NCI-H1092 (cell line): ENCODE data around the gene SMS.
A peak's percentile ranks its signal among the peaks of the same experiment; 100 is the strongest.

Experiments
- DNase-seq: peaks from one replicate; lab custom pipeline; 2025; lab: John Stamatoyannopoulos, UW

Gene SMS

GRCh38 chrX:21982311-21982710 lies 41.8 kb downstream of the SMS start:
- DNase-seq, result no peak

DNA sequence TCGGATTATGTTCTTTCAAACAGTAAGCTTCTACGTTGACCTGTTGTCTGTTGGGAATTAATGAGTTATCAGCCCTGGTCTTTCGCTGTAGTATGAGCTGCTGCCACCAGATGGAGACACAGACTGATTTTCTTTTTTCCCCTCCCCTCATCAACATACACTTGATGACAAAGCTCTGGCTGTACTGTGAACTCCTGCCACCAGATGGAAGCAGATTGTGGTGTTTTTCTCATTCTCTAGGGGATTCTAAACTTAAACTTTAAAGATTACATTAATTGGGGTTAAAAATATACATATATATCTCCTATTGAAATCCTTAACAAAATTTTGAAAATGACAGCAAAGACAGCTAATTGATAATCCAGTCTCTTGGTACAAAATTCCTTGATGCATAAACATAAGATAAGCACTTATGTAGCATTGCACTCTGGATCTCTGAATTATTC lies 44.8 kb downstream of the SMS start:
- peak; percentile 44 for DNase-seq

DNA sequence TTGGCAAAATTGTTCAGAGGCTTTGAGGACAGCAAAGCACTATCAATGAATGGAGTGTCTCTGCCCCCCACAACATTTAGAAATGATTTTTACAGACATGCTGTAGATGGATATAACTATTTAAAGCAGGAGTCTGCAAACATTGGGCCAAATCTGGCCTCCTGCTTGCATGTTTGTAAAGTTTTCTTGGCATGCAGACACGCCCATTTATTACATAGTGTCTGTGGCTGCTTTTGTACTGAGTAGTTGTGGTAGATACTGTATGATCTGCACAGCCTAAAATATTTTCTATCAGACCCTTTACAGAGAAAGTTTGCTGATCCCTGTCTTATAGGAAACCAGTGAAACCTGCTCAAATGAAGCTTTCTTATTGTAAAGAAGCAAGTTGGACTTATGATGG lies 46.1 kb downstream of the SMS start:
- no peak for DNase-seq

DNA sequence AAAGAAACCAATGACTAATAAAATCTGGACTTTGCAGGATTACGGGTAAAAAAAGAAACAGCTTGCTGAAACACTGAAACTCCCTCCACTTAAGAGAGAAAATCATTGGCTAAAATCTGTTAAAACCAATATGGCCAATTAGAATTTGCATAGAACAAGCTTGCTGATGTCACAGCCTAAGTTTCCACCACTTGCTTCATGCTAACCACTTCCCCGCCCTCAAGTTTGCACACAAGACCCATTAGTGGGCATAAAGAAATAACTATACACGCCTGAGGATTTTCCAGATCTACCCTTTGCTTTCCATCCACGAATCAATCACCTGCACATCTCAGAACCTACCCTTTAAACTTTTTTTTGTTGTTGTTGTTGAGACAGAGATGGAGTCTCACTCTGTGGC lies 48.9 kb downstream of the SMS start:
- DNase-seq, result no peak

DNA sequence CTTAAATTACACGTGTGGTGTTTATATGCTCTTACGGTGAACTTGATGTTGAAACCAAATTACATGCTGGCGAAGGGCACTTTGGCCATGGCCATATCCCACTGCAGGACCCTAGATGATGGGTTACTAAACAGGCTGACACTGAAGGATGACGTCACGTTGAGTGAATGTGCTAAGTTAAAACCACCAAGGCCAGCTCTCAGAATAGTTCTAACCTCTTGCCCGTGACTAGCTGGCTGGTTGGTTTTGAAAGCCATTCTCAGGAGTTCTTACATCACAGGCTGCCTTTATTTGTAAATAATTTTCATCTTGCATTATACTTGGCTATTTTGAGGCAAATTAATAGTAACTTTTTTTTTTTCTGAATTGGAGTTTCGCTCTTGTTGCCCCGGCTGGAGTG lies 50.3 kb downstream of the SMS start:
- DNase-seq, result no peak

GRCh38 chrX:21991504-21991903 lies 51.0 kb downstream of the SMS start:
- DNase-seq, result no peak

DNA sequence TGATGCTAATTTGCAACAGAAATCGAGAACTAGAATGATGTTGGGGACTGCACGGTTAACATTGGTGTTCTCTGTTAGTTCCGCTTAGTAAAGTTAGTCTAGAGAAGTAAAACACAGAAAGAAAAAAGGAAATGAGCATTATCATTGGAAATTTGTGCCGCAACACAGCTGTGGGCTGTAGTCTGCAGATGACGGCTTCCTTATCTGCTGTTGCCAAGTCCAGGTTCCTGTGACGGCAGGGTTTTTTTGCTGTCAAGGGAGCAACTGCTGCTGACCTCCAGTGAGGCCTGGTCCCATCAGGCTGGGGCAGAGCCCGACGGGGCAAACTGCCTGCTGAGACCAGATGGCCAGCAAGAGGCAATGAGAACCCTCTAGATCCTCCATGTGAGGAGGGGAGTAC lies 52.8 kb downstream of the SMS start:
- no peak for DNase-seq

GRCh38 chrX:21996872-21997455 lies 56.5 kb downstream of the SMS start:
- DNase-seq, result no peak

- DNase-seq, result no peak
These were observed 57.5 kb downstream of the SMS start for GRCh38 chrX:21998037-21998436.

- no peak for DNase-seq
These were observed 64.4 kb downstream of the SMS start for GRCh38 chrX:22004866-22005265.

- DNase-seq, result no peak
These were observed 71.5 kb downstream of the SMS start for GRCh38 chrX:22012051-22012450.

DNA sequence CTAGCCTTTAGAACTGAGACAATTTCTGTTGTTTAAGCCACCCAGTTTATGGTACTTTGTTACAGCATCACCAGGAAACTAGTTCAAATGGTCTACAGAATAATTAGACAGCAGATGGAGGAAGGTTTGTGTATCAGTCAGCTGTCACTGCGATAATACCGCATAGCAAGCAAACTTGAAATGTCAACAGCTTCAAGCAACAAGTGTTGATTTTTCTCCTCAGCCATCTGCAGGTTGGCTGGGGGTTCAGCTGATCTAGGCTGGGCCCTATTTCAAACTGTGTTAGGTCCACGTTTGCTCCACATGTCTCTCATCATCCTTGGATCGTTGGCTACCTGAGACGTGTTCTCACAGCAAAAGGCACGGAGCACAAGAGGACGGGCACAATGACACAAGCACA lies 72.4 kb downstream of the SMS start:
- no peak for DNase-seq

GRCh38 chrX:22015139-22015750 lies 74.7 kb downstream of the SMS start:
- no peak for DNase-seq

DNA sequence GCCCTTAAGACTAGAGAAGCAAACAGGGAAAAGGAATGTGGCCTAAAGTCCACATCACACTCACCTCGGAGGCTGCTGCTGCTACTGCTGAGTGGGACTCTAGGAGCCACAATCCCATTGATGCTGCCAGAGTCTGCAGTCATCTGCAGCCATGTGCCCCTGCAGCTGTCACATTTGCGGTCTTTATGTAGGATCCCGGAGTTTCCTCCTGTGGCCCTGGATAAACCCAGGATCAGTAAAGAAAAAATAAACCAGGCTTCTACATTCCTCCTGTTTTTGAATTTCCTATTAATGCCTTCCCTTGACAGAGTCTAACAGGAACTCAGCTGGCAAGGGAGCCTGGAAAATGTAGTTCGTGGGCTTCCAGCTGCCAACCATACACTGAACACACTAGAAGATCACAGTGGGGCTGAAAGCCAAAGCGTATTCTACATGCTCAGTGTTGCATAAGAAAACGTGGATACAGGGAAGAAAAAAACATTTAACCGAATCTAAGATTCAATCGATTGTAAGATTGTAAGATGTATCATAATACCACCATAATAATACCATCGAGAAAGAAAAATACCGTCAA lies 81.3 kb downstream of the SMS start:
- no peak for DNase-seq

DNA sequence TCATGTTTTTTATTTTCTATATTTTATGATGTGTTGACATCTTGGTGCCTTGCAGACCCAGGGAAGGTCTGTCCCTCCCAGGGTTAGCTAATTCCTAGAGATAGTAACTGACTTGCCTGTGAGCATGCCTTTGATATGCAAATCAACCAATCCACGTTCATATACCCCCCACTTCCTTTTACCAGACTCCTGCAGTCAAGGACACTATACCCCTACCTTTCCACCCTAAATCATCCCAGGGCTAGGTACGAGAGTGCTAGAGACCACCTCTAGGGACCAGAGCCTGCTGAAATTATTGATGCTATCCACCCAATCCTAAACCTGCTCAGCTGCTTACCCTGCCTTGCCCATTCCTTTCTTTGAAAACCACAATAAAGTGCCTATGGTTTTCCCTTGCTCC lies 84.1 kb downstream of the SMS start:
- no peak for DNase-seq

- DNase-seq, result no peak
These were observed 85.2 kb downstream of the SMS start for GRCh38 chrX:22025751-22026150.

- DNase-seq, result no peak
These were observed 86.2 kb downstream of the SMS start for GRCh38 chrX:22026731-22027130.

GRCh38 chrX:22032084-22032483 lies 91.6 kb downstream of the SMS start, which contains the start of gene PHEX:
PHEX (plus strand) TSS chrX:22032325; CDS start chrX:22033006, 681 bp downstream.
- no peak for DNase-seq

GRCh38 chrX:22032506-22032905 lies 92.0 kb downstream of the SMS start:
- no peak for DNase-seq

DNA sequence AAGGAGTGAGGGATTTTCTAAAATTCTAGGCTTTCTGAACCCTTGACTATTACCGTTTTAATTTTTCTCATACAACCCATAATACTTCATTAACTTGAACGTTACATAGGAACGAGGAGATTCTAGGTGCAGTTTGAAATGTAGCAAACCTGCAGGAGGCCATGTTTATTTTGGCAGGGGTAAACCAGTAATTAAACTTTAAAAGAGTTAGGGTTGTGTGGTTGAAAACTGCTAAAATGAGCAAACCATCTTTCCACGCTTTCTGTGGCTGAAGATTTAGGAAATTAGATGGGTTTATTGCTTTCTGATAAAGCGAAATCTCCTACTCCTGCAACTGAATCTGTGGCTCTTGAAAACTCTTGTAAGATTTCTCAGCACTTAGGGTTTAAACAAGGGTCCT lies 93.3 kb downstream of the SMS start:
- DNase-seq, result no peak

- no peak for DNase-seq
These were observed 94.7 kb downstream of the SMS start for GRCh38 chrX:22035236-22035635.

- DNase-seq, result no peak
These were observed 96.7 kb downstream of the SMS start for GRCh38 chrX:22037225-22037624.

- no peak for DNase-seq
These were observed 97.5 kb downstream of the SMS start for GRCh38 chrX:22037911-22038537.
